K562 (cell line): ENCODE results near the gene SFXN3. TPM values are rescaled to one million over a fixed set of nuclear protein-coding genes. Genes with fewer than 3 reads are reported as not detected.
A peak's percentile ranks its signal among the peaks of the same experiment; 100 is the strongest.

Experiments
- BMI1 ChIP-seq: fragments of 150-350 bp; IDR thresholded peaks from 2 replicates; pipeline ENCODE4 v1.6.1; 2014; ENCODE audit warnings: low read length
- ETV1 ChIP-seq: fragments of 450-650 bp; conservative IDR thresholded peaks from 2 replicates; pipeline ENCODE4 v1.6.1; 2016; ENCODE audit warnings: missing genetic modification characterization, control low read depth, low read depth, missing compliant biosample characterization
- KLF16 ChIP-seq: IDR thresholded peaks from 2 replicates; pipeline ENCODE4 v1.6.1; 2016; ENCODE audit warnings: antibody characterized with exemption
- MAZ ChIP-seq, 2 experiments: fragments of 450-650 bp in 1 of 2; sonication (generic) in 1 of 2; formaldehyde crosslinking; IDR thresholded peaks in 1 of 2; conservative IDR thresholded peaks in 1 of 2; 2 replicates each; pipeline versions ENCODE4 v1.4.0 to v1.5.0; 2020; ENCODE audit warnings: mild to moderate bottlenecking in 1 of 2, missing genetic modification reagents in 1 of 2
- MYC ChIP-seq, 2 experiments: fragments of 250-450 bp in 1 of 2; sonication (Bioruptor Pico) in 1 of 2; IDR thresholded peaks; 2 replicates each; pipeline versions ENCODE4 v1.5.1 to v1.6.1; 2012 to 2021; ENCODE audit warnings: low read depth in 2 of 2, borderline replicate concordance in 1 of 2, improper control_type of control experiment in 1 of 2, low read length in 1 of 2, mild to moderate bottlenecking in 1 of 2, moderate library complexity in 1 of 2
- NFRKB ChIP-seq: fragments of 450-650 bp; IDR thresholded peaks from 2 replicates; pipeline ENCODE4 v1.6.1; 2016; ENCODE audit warnings: low read depth
- SREBF1 ChIP-seq: fragments of 150-350 bp; IDR thresholded peaks from 2 replicates; pipeline ENCODE4 v1.6.1; 2014; ENCODE audit warnings: antibody characterized with exemption, low read depth, low read length, borderline replicate concordance
- ZNF232 ChIP-seq: sonication (generic); formaldehyde crosslinking; IDR thresholded peaks from 2 replicates; pipeline ENCODE4 v1.8.0; 2022; ENCODE audit warnings: mild to moderate bottlenecking, missing genetic modification reagents
- polyA plus RNA-seq, 8 experiments: library from polyadenylated mRNA; depleted of rRNA in 4 of 8; stranded (reverse) in 5 of 8; unstranded in 3 of 8; fragments of >200 nt; fragmentation: Nextera tagmentation in 2 of 8; fragmentation: Illumina TruSeq in 1 of 8; extraction: Ambion mirVana in 2 of 8; extraction: Trizol in 1 of 8; gene quantifications; 2 replicates each; pipeline versions ENCODE4 v1.2.1 to v1.2.3, GENCODE V29; 2011 to 2014; ENCODE audit warnings: inconsistent platforms in 1 of 8, missing spikeins in 1 of 8
- total RNA-seq, 7 experiments: library from RNA; depleted of rRNA in 6 of 7; stranded (reverse); fragments of >200 nt in 6 of 7; fragmentation: Illumina TruSeq in 2 of 7; extraction: Trizol in 2 of 7; gene quantifications; 2 replicates each; pipeline versions ENCODE4 v1.2.1 to v1.2.3, GENCODE V29; 2011 to 2021; ENCODE audit warnings: low replicate concordance in 1 of 7
- TF ChIP-seq, protein P1 (sequence below): fragments of 250-450 bp; sonication (Bioruptor Pico); IDR thresholded peaks from 2 replicates; pipeline ENCODE4 v1.5.0; 2021
- TF ChIP-seq, protein P2 (sequence below): sonication (generic); formaldehyde crosslinking; IDR thresholded peaks from 2 replicates; pipeline ENCODE4 v1.9.0; 2022; ENCODE audit warnings: mild to moderate bottlenecking, missing genetic modification reagents
- TF ChIP-seq, protein P3 (sequence below): sonication (generic); formaldehyde crosslinking; IDR thresholded peaks from 2 replicates; pipeline ENCODE4 v1.5.0; 2020; ENCODE audit warnings: missing genetic modification reagents
- TF ChIP-seq, protein P4 (sequence below): sonication (generic); formaldehyde crosslinking; IDR thresholded peaks from 2 replicates; pipeline ENCODE4 v1.8.0; 2022; ENCODE audit warnings: missing genetic modification reagents, mild to moderate bottlenecking, moderate library complexity, borderline replicate concordance
- TF ChIP-seq, protein P5 (sequence below), 3 experiments: IDR thresholded peaks in 2 of 3; conservative IDR thresholded peaks in 1 of 3; 2 replicates each; pipeline ENCODE4 v1.5.1; 2011 to 2012; ENCODE audit warnings: low read length in 3 of 3, mild to moderate bottlenecking in 3 of 3, control low read depth in 2 of 3, improper control_type of control experiment in 1 of 3, inconsistent platforms in 1 of 3, low read depth in 1 of 3, mixed read lengths in 1 of 3, moderate library complexity in 1 of 3; ENCODE audit not compliant: insufficient read depth in 2 of 3

Gene SFXN3
- total and polyA plus RNA-seq, 9 of the 15 experiments (the other 6 are each of a cell fraction or from before 2014, with no cell fraction given) = 0.24 to 4.6 (median 0.86) TPM

DNA sequence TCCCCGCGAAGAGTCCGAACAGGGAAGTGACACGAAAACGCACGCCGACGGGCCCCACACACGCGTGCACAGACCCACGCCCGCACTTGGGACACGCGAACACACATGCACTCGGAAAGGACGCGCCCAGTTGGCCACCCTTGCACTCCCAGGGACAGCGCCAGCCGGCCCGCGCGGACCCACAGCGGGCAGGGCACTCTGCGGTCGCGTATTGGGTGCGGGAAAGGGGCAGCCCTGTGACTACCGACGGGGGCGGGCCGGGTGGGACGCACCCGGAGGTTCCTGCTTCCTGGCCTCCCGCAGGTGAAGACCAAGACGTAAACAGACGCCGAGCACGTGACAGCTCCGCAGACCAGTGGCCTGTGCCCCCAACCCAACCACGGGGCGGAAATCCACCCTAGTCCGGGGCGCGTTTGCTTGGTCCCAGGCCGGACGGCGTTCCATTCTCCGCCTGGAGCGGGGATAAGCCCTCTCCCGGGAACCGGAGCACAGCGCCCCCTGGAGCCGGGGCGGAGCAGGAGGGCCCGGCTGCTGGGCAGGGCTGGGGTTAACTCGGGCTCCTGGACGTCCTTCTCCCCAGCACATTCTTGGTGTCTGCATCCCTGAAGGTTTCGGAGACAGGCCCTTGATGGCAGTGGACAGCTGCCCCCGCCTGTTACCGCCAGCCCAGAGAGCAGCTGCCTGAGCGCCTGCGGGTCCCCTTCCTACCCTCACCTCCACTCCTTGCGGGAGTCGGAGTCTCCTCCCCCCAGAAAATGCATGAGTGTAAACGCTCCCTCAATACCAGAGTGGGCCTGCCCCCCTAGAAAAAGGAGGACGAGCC, 33.5 kb upstream of the SFXN3 start (continued):
- TF ChIP-seq, protein P1, sequence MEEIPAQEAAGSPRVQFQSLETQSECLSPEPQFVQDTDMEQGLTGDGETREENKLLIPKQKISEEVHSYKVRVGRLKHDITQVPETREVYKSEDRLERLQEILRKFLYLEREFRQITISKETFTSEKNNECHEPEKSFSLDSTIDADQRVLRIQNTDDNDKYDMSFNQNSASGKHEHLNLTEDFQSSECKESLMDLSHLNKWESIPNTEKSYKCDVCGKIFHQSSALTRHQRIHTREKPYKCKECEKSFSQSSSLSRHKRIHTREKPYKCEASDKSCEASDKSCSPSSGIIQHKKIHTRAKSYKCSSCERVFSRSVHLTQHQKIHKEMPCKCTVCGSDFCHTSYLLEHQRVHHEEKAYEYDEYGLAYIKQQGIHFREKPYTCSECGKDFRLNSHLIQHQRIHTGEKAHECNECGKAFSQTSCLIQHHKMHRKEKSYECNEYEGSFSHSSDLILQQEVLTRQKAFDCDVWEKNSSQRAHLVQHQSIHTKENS (CRISPR knock-in tag) = no peak
- TF ChIP-seq, protein P2, sequence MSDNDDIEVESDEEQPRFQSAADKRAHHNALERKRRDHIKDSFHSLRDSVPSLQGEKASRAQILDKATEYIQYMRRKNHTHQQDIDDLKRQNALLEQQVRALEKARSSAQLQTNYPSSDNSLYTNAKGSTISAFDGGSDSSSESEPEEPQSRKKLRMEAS (CRISPR knock-in tag) = peak; percentile 63; the same call in 1 of the 2 replicates
- TF ChIP-seq, protein P3, sequence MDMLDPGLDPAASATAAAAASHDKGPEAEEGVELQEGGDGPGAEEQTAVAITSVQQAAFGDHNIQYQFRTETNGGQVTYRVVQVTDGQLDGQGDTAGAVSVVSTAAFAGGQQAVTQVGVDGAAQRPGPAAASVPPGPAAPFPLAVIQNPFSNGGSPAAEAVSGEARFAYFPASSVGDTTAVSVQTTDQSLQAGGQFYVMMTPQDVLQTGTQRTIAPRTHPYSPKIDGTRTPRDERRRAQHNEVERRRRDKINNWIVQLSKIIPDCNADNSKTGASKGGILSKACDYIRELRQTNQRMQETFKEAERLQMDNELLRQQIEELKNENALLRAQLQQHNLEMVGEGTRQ (CRISPR knock-in tag) = peak; percentile 55
- TF ChIP-seq SREBF1 (no peak), NFRKB (no peak), MAZ (CRISPR knock-in tag; conservative IDR thresholded peaks at IDR 0.05 in 1 of 2, IDR thresholded peaks at IDR 0.05 in 1 of 2) (peak; percentile 49 to 83), ETV1 (tag) (no peak), ZNF232 (CRISPR knock-in tag) (no peak), BMI1 (no peak), KLF16 (0 out of 2 replicates have a peak, but pooled peaks have one; percentile 3), MYC (IDR thresholded peaks at IDR 0.05; ENCODE audit: low read depth, low read length) (peak; percentile 57; the same call in 1 of the 2 replicates), MYC (CRISPR knock-in tag; IDR thresholded peaks at IDR 0.05; ENCODE audit: borderline replicate concordance, low read depth) (no peak)
- TF ChIP-seq, protein P4, sequence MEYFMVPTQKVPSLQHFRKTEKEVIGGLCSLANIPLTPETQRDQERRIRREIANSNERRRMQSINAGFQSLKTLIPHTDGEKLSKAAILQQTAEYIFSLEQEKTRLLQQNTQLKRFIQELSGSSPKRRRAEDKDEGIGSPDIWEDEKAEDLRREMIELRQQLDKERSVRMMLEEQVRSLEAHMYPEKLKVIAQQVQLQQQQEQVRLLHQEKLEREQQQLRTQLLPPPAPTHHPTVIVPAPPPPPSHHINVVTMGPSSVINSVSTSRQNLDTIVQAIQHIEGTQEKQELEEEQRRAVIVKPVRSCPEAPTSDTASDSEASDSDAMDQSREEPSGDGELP = 0 out of 2 replicates have a peak, but pooled peaks have one; percentile 59
- TF ChIP-seq, protein P5, sequence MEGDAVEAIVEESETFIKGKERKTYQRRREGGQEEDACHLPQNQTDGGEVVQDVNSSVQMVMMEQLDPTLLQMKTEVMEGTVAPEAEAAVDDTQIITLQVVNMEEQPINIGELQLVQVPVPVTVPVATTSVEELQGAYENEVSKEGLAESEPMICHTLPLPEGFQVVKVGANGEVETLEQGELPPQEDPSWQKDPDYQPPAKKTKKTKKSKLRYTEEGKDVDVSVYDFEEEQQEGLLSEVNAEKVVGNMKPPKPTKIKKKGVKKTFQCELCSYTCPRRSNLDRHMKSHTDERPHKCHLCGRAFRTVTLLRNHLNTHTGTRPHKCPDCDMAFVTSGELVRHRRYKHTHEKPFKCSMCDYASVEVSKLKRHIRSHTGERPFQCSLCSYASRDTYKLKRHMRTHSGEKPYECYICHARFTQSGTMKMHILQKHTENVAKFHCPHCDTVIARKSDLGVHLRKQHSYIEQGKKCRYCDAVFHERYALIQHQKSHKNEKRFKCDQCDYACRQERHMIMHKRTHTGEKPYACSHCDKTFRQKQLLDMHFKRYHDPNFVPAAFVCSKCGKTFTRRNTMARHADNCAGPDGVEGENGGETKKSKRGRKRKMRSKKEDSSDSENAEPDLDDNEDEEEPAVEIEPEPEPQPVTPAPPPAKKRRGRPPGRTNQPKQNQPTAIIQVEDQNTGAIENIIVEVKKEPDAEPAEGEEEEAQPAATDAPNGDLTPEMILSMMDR (IDR thresholded peaks at IDR 0.05 in 2 of 3, conservative IDR thresholded peaks at IDR 0.05 in 1 of 3; ENCODE audit: insufficient read depth in 2 of 3, low read depth in 1 of 3, low read length in 3 of 3) = peak; percentile 73 to 85 (median 77)
